Measurements from ENCODE around the gene TENT4A.

GRCh38 chr5:6753851-6754250, 40.6 kb downstream of the TENT4A start:
- TF ChIP-seq, protein P1, sequence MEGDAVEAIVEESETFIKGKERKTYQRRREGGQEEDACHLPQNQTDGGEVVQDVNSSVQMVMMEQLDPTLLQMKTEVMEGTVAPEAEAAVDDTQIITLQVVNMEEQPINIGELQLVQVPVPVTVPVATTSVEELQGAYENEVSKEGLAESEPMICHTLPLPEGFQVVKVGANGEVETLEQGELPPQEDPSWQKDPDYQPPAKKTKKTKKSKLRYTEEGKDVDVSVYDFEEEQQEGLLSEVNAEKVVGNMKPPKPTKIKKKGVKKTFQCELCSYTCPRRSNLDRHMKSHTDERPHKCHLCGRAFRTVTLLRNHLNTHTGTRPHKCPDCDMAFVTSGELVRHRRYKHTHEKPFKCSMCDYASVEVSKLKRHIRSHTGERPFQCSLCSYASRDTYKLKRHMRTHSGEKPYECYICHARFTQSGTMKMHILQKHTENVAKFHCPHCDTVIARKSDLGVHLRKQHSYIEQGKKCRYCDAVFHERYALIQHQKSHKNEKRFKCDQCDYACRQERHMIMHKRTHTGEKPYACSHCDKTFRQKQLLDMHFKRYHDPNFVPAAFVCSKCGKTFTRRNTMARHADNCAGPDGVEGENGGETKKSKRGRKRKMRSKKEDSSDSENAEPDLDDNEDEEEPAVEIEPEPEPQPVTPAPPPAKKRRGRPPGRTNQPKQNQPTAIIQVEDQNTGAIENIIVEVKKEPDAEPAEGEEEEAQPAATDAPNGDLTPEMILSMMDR (IDR thresholded peaks at IDR 0.05) = no peak
- TF ChIP-seq POLR2A (IDR thresholded peaks at IDR 0.05; ENCODE audit: low read depth) (no peak), POLR2AphosphoS5 (IDR thresholded peaks at IDR 0.05) (no peak), EP300 (IDR thresholded peaks at IDR 0.05) (no peak)
